Tibial nerve (tissue), 4 donors: ENCODE measurements around the gene SCGB2B2. TPM values are rescaled to one million over a fixed set of nuclear protein-coding genes. Genes with fewer than 3 reads are reported as not detected.

Experiments used
- DNase-seq, 2 donors: peaks; one replicate each; pipeline ENCODE4 v3.0.0-alpha.2; 2019; ENCODE audit warnings: low spot score in 2 of 2
- H3K27ac ChIP-seq, 4 donors: fragments of 200-600 bp; sonication (generic) in 3 of 4; one replicate each; pipeline ENCODE4 v1.5.1; 2017 to 2019; ENCODE audit warnings: mild to moderate bottlenecking in 1 of 4
- H3K27me3 ChIP-seq, 2 donors: fragments of 200-600 bp; sonication (generic) in 1 of 2; one replicate each; pipeline versions ENCODE4 v1.5.1 to v1.6.0; 2017 to 2019
- H3K36me3 ChIP-seq, 3 donors: fragments of 200-600 bp; sonication (generic); one replicate each; pipeline ENCODE4 v1.5.1; 2018 to 2019
- H3K4me1 ChIP-seq, 4 donors: fragments of 200-600 bp; sonication (generic) in 3 of 4; one replicate each; pipeline ENCODE4 v1.5.1; 2017 to 2019
- H3K4me3 ChIP-seq, 4 donors: fragments of 200-600 bp; sonication (generic) in 3 of 4; one replicate each; pipeline ENCODE4 v1.5.1; 2017 to 2019; ENCODE audit warnings: mild to moderate bottlenecking in 1 of 4, moderate library complexity in 1 of 4
- H3K9me3 ChIP-seq, 4 donors: fragments of 200-600 bp; sonication (generic) in 3 of 4; one replicate each; pipeline ENCODE4 v1.5.1; 2017 to 2019
- CTCF ChIP-seq, 5 experiments: fragments of 200-600 bp in 3 of 5; fragments of 450-650 bp in 2 of 5; sonication (generic) in 3 of 5; IDR thresholded peaks; one replicate each; pipeline ENCODE4 v1.5.1; 2016 to 2019; ENCODE audit warnings: antibody characterized with exemption in 5 of 5, mild to moderate bottlenecking in 3 of 5, moderate library complexity in 2 of 5
- EP300 ChIP-seq, 2 donors: sonication (generic); formaldehyde crosslinking; IDR thresholded peaks; one replicate each; pipeline ENCODE4 v1.6.1; 2017; ENCODE audit warnings: antibody characterized with exemption in 2 of 2, mild to moderate bottlenecking in 1 of 2
- POLR2A ChIP-seq, 2 donors: fragments of 450-650 bp; IDR thresholded peaks; one replicate each; pipeline ENCODE4 v1.6.1; 2017; ENCODE audit warnings: antibody characterized with exemption in 2 of 2, mild to moderate bottlenecking in 2 of 2, moderate library complexity in 2 of 2
- WGBS, 2 donors: methylation state at CpG; one replicate each; pipeline ENCODE4 v1.1.5; 2018; 5-methylcytosine and 5-hydroxymethylcytosine counted together
- total RNA-seq, 4 donors: library from RNA; depleted of rRNA; stranded (reverse); fragments of >200 nt; gene quantifications; one replicate each; pipeline ENCODE4 v1.1.0, GENCODE V29; 2016

Gene SCGB2B2
- total RNA-seq, 4 donors from 2014 or later = 0.21 to 1.4 (median 0.71) TPM

- Histone ChIP-seq H3K9me3 (peaks cover 2 to 20% (median 8%) of the 10 kb centered on the region in 4 donors), H3K4me1 (no peaks in the 10 kb centered on the region), H3K36me3 (no peaks in the 10 kb centered on the region), H3K27me3 (no peaks in the 10 kb centered on the region), H3K4me3 (no peak overlapping the region), H3K27ac (no peak overlapping the region)
- no peak for DNase-seq
- TF ChIP-seq CTCF (IDR thresholded peaks at IDR 0.05) (no peak), POLR2A (IDR thresholded peaks at IDR 0.05) (no peak), EP300 (IDR thresholded peaks at IDR 0.05) (no peak)
- 85% methylated on average over 9 of the region's 9 CpGs for WGBS, 2 donors
These were observed 26.9 kb downstream of the SCGB2B2 start for GRCh38 chr19:34649886-34650543.

- WGBS, 2 donors = 52 to 59% methylated on average over 4 to 5 of the region's 5 CpGs
- Histone ChIP-seq H3K27me3 (no peaks in the 10 kb centered on the region), H3K9me3 (no peaks in the 10 kb centered on the region), H3K4me1 (no peaks in the 10 kb centered on the region), H3K4me3 (no peak overlapping the region), H3K36me3 (no peaks in the 10 kb centered on the region), H3K27ac (no peak overlapping the region)
- no peak for TF ChIP-seq POLR2A (IDR thresholded peaks at IDR 0.05)
- TF ChIP-seq CTCF (IDR thresholded peaks at IDR 0.05) = no peak
- TF ChIP-seq EP300 (IDR thresholded peaks at IDR 0.05) = no peak
- DNase-seq = no peak
These were observed 31.4 kb downstream of the SCGB2B2 start for GRCh38 chr19:34645551-34645950.

GRCh38 chr19:34644991-34645461 lies 31.9 kb downstream of the SCGB2B2 start:
- no peak for DNase-seq
- WGBS, 2 donors = 81 to 83% methylated on average over 7 to 10 of the region's 10 CpGs
- no peak for TF ChIP-seq EP300 (IDR thresholded peaks at IDR 0.05)
- no peak for TF ChIP-seq CTCF (IDR thresholded peaks at IDR 0.05)
- TF ChIP-seq POLR2A (IDR thresholded peaks at IDR 0.05) = no peak
- H3K4me1 ChIP-seq = no peaks in the 10 kb centered on the region
- no peak overlapping the region for H3K27ac ChIP-seq
- H3K36me3 ChIP-seq = no peaks in the 10 kb centered on the region
- no peak overlapping the region for H3K4me3 ChIP-seq
- no peaks in the 10 kb centered on the region for H3K9me3 ChIP-seq
- H3K27me3 ChIP-seq = no peaks in the 10 kb centered on the region

- DNase-seq = no peak
- H3K27ac ChIP-seq = no peak overlapping the region
- TF ChIP-seq CTCF (IDR thresholded peaks at IDR 0.05) (no peak), POLR2A (IDR thresholded peaks at IDR 0.05) (no peak), EP300 (IDR thresholded peaks at IDR 0.05) (no peak)
- no peaks in the 10 kb centered on the region for H3K27me3 ChIP-seq
- no peaks in the 10 kb centered on the region for H3K36me3 ChIP-seq
- H3K4me3 ChIP-seq = no peak overlapping the region
- no peaks in the 10 kb centered on the region for H3K9me3 ChIP-seq
- 86 to 89% methylated on average over 4 of the region's 4 CpGs for WGBS, 2 donors
- no peaks in the 10 kb centered on the region for H3K4me1 ChIP-seq
These were observed 34.7 kb downstream of the SCGB2B2 start for GRCh38 chr19:34642241-34642640.

- DNase-seq = peak in 1 of 2 donors; percentile 27
- no peaks in the 10 kb centered on the region for H3K4me1 ChIP-seq
- WGBS, 2 donors = 14 to 21% methylated on average over 4 of the region's 4 CpGs
- peaks cover 0 to 24% (median 0%) of the 10 kb centered on the region in 3 donors for H3K36me3 ChIP-seq
- peaks cover 0 to 23% (median 4%) of the 10 kb centered on the region in 4 donors for H3K9me3 ChIP-seq
- H3K27ac ChIP-seq = no peak overlapping the region
- TF ChIP-seq POLR2A (IDR thresholded peaks at IDR 0.05) (no peak), CTCF (IDR thresholded peaks at IDR 0.05) (peak; percentile 27 to 63 (median 52))
- no peaks in the 10 kb centered on the region for H3K27me3 ChIP-seq
- no peak overlapping the region for H3K4me3 ChIP-seq
These were observed 37.4 kb downstream of the SCGB2B2 start for GRCh38 chr19:34639491-34640085.
